T-helper 2 cell treated with Interferon-gamma antibody and Interleukin-4, amounts not matched to agents 100 ng/mL and 5 ng/mL, for 36 hours (primary cell): ENCODE measurements around the gene PRKCH. TPM values are rescaled to one million over a fixed set of nuclear protein-coding genes. Genes with fewer than 3 reads are reported as not detected.
"Not testable (repeated sequence)": the region's sequence is repeated elsewhere in the genome, so short reads cannot be mapped to it uniquely, and the experiment has no call there.

Experiments
- intact Hi-C: fragments of 100-400 bp; cut with micrococcal nuclease; formaldehyde crosslinking; loops from one replicate; pipeline ENCODE4 v1.15.1; 2023
- total RNA-seq: library from RNA; stranded (reverse); gene quantifications from 2 replicates; pipeline ENCODE4 v1.2.3, GENCODE V29; 2022

The PRKCH gene
- total RNA-seq, 1 donor from 2014 or later: 169 TPM

GRCh38 chr14:61300754-61301153 is 20.6 kb upstream of the PRKCH start:
- intact Hi-C loops: no loop called here

GRCh38 chr14:61304688-61305087 is 16.7 kb upstream of the PRKCH start:
- intact Hi-C loops: no loop called here

GRCh38 chr14:61308198-61308597 is 13.2 kb upstream of the PRKCH start:
- intact Hi-C loops: no loop called here

- intact Hi-C loops: not testable (repeated sequence)
Measured at GRCh38 chr14:61308701-61309100, 12.7 kb upstream of the PRKCH start.

GRCh38 chr14:61315313-61315712 is 6.1 kb upstream of the PRKCH start:
- intact Hi-C loops: no loop called here

- intact Hi-C loops: no loop called here
Measured at GRCh38 chr14:61319086-61319485, 2.3 kb upstream of the PRKCH start.

- intact Hi-C loops: loop anchor here (2.0 to 5.0 kb wide), 4 partner anchors 23 to 443 kb away; partner anchors contain the start of genes HIF1A and SNAPC1
Measured at GRCh38 chr14:61319706-61320105, 1.7 kb upstream of the PRKCH start.

- intact Hi-C loops: loop anchor here (2.0 to 5.0 kb wide), 4 partner anchors 23 to 442 kb away; partner anchors contain the start of genes HIF1A and SNAPC1
Measured at GRCh38 chr14:61320170-61320569, 1.2 kb upstream of the PRKCH start.

- intact Hi-C loops: loop anchor here (2.0 to 5.0 kb wide), 4 partner anchors 24 to 441 kb away; partner anchors contain the start of genes HIF1A and SNAPC1
Measured at GRCh38 chr14:61320806-61321384, 484 bp upstream of the PRKCH start.

- intact Hi-C loops: loop anchor here (1.0 to 5.0 kb wide), 5 partner anchors 10 to 440 kb away; partner anchors contain the start of genes HIF1A and SNAPC1
Measured at GRCh38 chr14:61322011-61322798, 826 bp downstream of the PRKCH start.

- intact Hi-C loops: loop anchor here (1.0 to 5.0 kb wide), 6 partner anchors 9 to 439 kb away; partner anchors contain the start of genes HIF1A and SNAPC1
Measured at GRCh38 chr14:61322799-61323290, 1.5 kb downstream of the PRKCH start.

- intact Hi-C loops: loop anchor here (1.0 to 5.0 kb wide), 5 partner anchors 18 to 438 kb away; partner anchors contain the start of genes HIF1A and SNAPC1
Measured at GRCh38 chr14:61323970-61324369, 2.6 kb downstream of the PRKCH start.

GRCh38 chr14:61325166-61325565 is 3.8 kb downstream of the PRKCH start:
- intact Hi-C loops: no loop called here

GRCh38 chr14:61326146-61326545 is 4.8 kb downstream of the PRKCH start:
- intact Hi-C loops: no loop called here

GRCh38 chr14:61326847-61327246 is 5.5 kb downstream of the PRKCH start:
- intact Hi-C loops: no loop called here

GRCh38 chr14:61328626-61329262 is 7.4 kb downstream of the PRKCH start:
- intact Hi-C loops: loop anchor here (1.0 kb wide), 1 partner anchor 14 kb away; no protein-coding TSS in a partner anchor

- intact Hi-C loops: loop anchor here (1.0 to 10.0 kb wide), 2 partner anchors 13 to 575 kb away; no protein-coding TSS in a partner anchor
Measured at GRCh38 chr14:61329478-61330051, 8.2 kb downstream of the PRKCH start.

GRCh38 chr14:61330511-61330910 is 9.1 kb downstream of the PRKCH start:
- intact Hi-C loops: loop anchor here (10.0 kb wide), 1 partner anchor 576 kb away; no protein-coding TSS in a partner anchor

GRCh38 chr14:61331992-61332657 is 10.7 kb downstream of the PRKCH start:
- intact Hi-C loops: loop anchor here (1.0 to 10.0 kb wide), 2 partner anchors 10 to 577 kb away; no protein-coding TSS in a partner anchor

GRCh38 chr14:61332658-61333029 is 11.3 kb downstream of the PRKCH start:
- intact Hi-C loops: loop anchor here (1.0 to 10.0 kb wide), 3 partner anchors 10 to 578 kb away; no protein-coding TSS in a partner anchor
